ENCODE results near the gene SEC31B.

DNA sequence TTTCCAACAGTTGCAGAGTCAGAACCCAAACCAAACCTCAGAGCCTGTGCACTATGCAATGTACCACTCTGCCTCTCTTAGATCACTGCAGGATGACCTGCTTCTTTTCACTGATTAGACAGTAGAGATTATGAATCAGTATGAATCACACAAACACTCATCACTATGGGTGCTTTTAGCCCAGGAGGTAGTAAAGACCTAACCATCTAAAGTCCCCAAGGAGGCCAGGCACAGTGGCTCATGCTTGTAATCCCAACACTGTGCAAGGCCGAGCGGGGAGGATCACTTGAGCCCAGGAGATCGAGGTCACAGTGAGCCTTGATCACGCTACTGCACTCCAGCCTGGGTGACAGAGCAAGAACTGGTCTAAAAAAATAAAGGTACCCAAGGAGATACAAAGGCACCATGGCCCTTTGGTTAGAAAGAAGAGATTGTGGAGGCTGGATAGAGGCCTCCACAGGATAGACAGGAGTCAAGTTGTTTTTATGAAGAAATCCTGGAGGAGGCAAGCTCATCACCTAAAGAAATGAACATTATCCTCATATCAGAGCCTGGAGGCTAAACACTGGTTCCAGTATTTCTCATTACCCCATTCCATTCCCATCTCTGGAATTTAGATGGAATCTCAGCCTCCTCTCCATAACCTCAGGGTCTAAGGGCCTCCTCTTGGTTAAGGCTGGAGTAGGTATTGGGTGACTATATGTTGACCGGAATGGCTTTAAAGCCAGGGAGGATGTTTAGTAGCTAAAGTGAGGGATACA lies 12.9 kb downstream of the SEC31B start:
- TF ChIP-seq CTCF (IDR thresholded peaks at IDR 0.05) (no peak), POLR2A (IDR thresholded peaks at IDR 0.05; ENCODE audit: low read depth) (no peak), EP300 (IDR thresholded peaks at IDR 0.05) (no peak)
